Mesenchymal stem cell (in vitro differentiated cells and primary cell): ENCODE measurements around the gene MUC2.

Experiments
- DNase-seq: peaks from one replicate; pipeline ENCODE4 v3.0.0-alpha.2; 2013
- H2AFZ ChIP-seq: one replicate; pipeline ENCODE4 v1.6.1; 2013; ENCODE audit warnings: low read depth, mild to moderate bottlenecking, control low read depth, inconsistent platforms, low read length, moderate library complexity
- H2AK5ac ChIP-seq: 2 replicates; pipeline ENCODE4 v1.6.1; 2013; ENCODE audit warnings: low read length, moderate library complexity, mild to moderate bottlenecking, inconsistent platforms; ENCODE audit not compliant: severe bottlenecking
- H2BK120ac ChIP-seq: one replicate; pipeline ENCODE4 v1.6.1; 2013; ENCODE audit warnings: low read depth, mild to moderate bottlenecking, inconsistent platforms, low read length, moderate library complexity
- H2BK12ac ChIP-seq, 2 experiments: one replicate each; pipeline ENCODE4 v1.6.1; 2013; ENCODE audit warnings: inconsistent platforms in 2 of 2, low read length in 2 of 2, mild to moderate bottlenecking in 2 of 2, moderate library complexity in 2 of 2, control low read depth in 1 of 2
- H2BK15ac ChIP-seq: one replicate; pipeline ENCODE4 v1.6.1; 2013; ENCODE audit warnings: mild to moderate bottlenecking, low read depth, inconsistent platforms; ENCODE audit not compliant: poor library complexity, severe bottlenecking
- H2BK5ac ChIP-seq: 2 replicates; pipeline ENCODE4 v1.6.1; 2013; ENCODE audit warnings: low read depth, mild to moderate bottlenecking, low read length, control low read depth, inconsistent platforms; ENCODE audit not compliant: poor library complexity, severe bottlenecking
- H3K14ac ChIP-seq, 2 experiments: one replicate each; pipeline ENCODE4 v1.6.1; 2013; ENCODE audit warnings: inconsistent platforms in 2 of 2, low read length in 2 of 2, control low read depth in 1 of 2, mild to moderate bottlenecking in 1 of 2, moderate library complexity in 1 of 2
- H3K18ac ChIP-seq, 2 experiments: one replicate each; pipeline ENCODE4 v1.6.1; 2013; ENCODE audit warnings: inconsistent platforms in 2 of 2, low read length in 2 of 2, control low read depth in 1 of 2, low read depth in 1 of 2, mild to moderate bottlenecking in 1 of 2
- H3K23ac ChIP-seq, 2 experiments: one replicate each; pipeline ENCODE4 v1.6.1; 2013; ENCODE audit warnings: inconsistent platforms in 2 of 2, low read length in 2 of 2, mild to moderate bottlenecking in 2 of 2, moderate library complexity in 2 of 2, control low read depth in 1 of 2
- H3K27ac ChIP-seq: 2 replicates; pipeline ENCODE4 v1.5.1; 2013; ENCODE audit warnings: mild to moderate bottlenecking, moderate library complexity, low read length, control low read depth, inconsistent platforms; ENCODE audit not compliant: poor library complexity, severe bottlenecking
- H3K27me3 ChIP-seq, 2 experiments: 2 replicates each; pipeline versions ENCODE4 v1.6.1 to v1.7.0; 2013; ENCODE audit warnings: low read length in 2 of 2, mild to moderate bottlenecking in 2 of 2, moderate library complexity in 2 of 2, control low read depth in 1 of 2, inconsistent platforms in 1 of 2; ENCODE audit not compliant: control insufficient read depth in 1 of 2, insufficient read depth in 1 of 2
- H3K36me3 ChIP-seq, 2 experiments: 2 replicates each; pipeline versions ENCODE4 v1.6.1 to v1.7.0; 2013; ENCODE audit warnings: low read length in 2 of 2, control low read depth in 1 of 2, inconsistent platforms in 1 of 2, low read depth in 1 of 2, mild to moderate bottlenecking in 1 of 2; ENCODE audit not compliant: insufficient read depth in 2 of 2, control insufficient read depth in 1 of 2
- H3K4ac ChIP-seq, 2 experiments: one replicate each; pipeline ENCODE4 v1.6.1; 2013; ENCODE audit warnings: inconsistent platforms in 2 of 2, low read length in 2 of 2, mild to moderate bottlenecking in 2 of 2, moderate library complexity in 2 of 2, control low read depth in 1 of 2, low read depth in 1 of 2
- H3K4me1 ChIP-seq: 2 replicates; pipeline ENCODE4 v1.6.1; 2013; ENCODE audit warnings: low read depth, low read length, control low read depth; ENCODE audit not compliant: control insufficient read depth, insufficient read depth
- H3K4me2 ChIP-seq: 2 replicates; pipeline ENCODE4 v1.6.1; 2013; ENCODE audit warnings: low read length, mild to moderate bottlenecking, inconsistent platforms; ENCODE audit not compliant: poor library complexity, severe bottlenecking
- H3K4me3 ChIP-seq, 2 experiments: 2 replicates each; pipeline versions ENCODE4 v1.5.1 to v1.7.0; 2013; ENCODE audit warnings: low read length in 2 of 2, mild to moderate bottlenecking in 2 of 2, control low read depth in 1 of 2, low read depth in 1 of 2; ENCODE audit not compliant: insufficient read depth in 1 of 2
- H3K79me1 ChIP-seq: replicated peaks from 2 replicates; pipeline ENCODE4 v1.6.1; 2013; ENCODE audit warnings: mild to moderate bottlenecking, control low read depth, low read length, inconsistent platforms; ENCODE audit not compliant: poor library complexity, severe bottlenecking
- H3K9ac ChIP-seq: 2 replicates; pipeline ENCODE4 v1.7.0; 2013; ENCODE audit warnings: mild to moderate bottlenecking, low read length, moderate library complexity
- H3K9me3 ChIP-seq: 2 replicates; pipeline ENCODE4 v1.7.0; 2013; ENCODE audit warnings: mild to moderate bottlenecking, low read length; ENCODE audit not compliant: control insufficient read depth
- H4K8ac ChIP-seq: one replicate; pipeline ENCODE4 v1.6.1; 2013; ENCODE audit warnings: inconsistent platforms, mild to moderate bottlenecking, low read length, moderate library complexity
- H4K91ac ChIP-seq: one replicate; pipeline ENCODE4 v1.6.1; 2013; ENCODE audit warnings: mild to moderate bottlenecking, low read length, inconsistent platforms
- WGBS: methylation state at CpG from one replicate; pipeline ENCODE4 v1.1.7; 2013; ENCODE audit warnings: mixed read lengths; 5-methylcytosine and 5-hydroxymethylcytosine counted together

The MUC2 gene

GRCh38 chr11:1081601-1082311 lies 7.1 kb downstream of the MUC2 start:
- no peak overlapping the region for H2AFZ ChIP-seq
- H4K91ac ChIP-seq: no peak overlapping the region
- peaks cover 0 to 3% of the 10 kb centered on the region in 2 experiments for H3K36me3 ChIP-seq
- no peak overlapping the region for H3K27ac ChIP-seq
- peaks cover 4 to 15% of the 10 kb centered on the region in 2 experiments for H3K27me3 ChIP-seq
- WGBS: 90% methylated on average over 33 of the region's 33 CpGs
- H3K18ac ChIP-seq: no peak overlapping the region
- H2BK12ac ChIP-seq: no peak overlapping the region
- H3K4me3 ChIP-seq: no peak overlapping the region
- H2BK120ac ChIP-seq: no peak overlapping the region
- H3K9ac ChIP-seq: no peak overlapping the region
- DNase-seq: no peak
- no peak overlapping the region for H3K4ac ChIP-seq
- no peak overlapping the region for H4K8ac ChIP-seq
- peaks cover 1% of the 10 kb centered on the region for H3K4me1 ChIP-seq
- H3K14ac ChIP-seq: no peak overlapping the region
- H2BK15ac ChIP-seq: no peak overlapping the region
- H2BK5ac ChIP-seq: no peak overlapping the region
- no peaks in the 10 kb centered on the region for H3K79me1 ChIP-seq
- no peaks in the 10 kb centered on the region for H3K9me3 ChIP-seq
- H2AK5ac ChIP-seq: no peak overlapping the region
- H3K23ac ChIP-seq: no peak overlapping the region
- H3K4me2 ChIP-seq: no peak overlapping the region

GRCh38 chr11:1082346-1082727 lies 7.7 kb downstream of the MUC2 start:
- no peak overlapping the region for H2AFZ ChIP-seq
- peaks cover 1% of the 10 kb centered on the region for H3K4me1 ChIP-seq
- H4K91ac ChIP-seq: no peak overlapping the region
- H3K36me3 ChIP-seq: peaks cover 0 to 3% of the 10 kb centered on the region in 2 experiments
- H3K4ac ChIP-seq: no peak overlapping the region
- H2BK5ac ChIP-seq: no peak overlapping the region
- DNase-seq: no peak
- H3K18ac ChIP-seq: no peak overlapping the region
- H3K4me2 ChIP-seq: no peak overlapping the region
- H4K8ac ChIP-seq: no peak overlapping the region
- no peak overlapping the region for H3K14ac ChIP-seq
- H3K9me3 ChIP-seq: no peaks in the 10 kb centered on the region
- peaks cover 4 to 16% of the 10 kb centered on the region in 2 experiments for H3K27me3 ChIP-seq
- H2BK120ac ChIP-seq: no peak overlapping the region
- H3K4me3 ChIP-seq: no peak overlapping the region
- WGBS: 85% methylated on average over 14 of the region's 14 CpGs
- H2BK15ac ChIP-seq: no peak overlapping the region
- no peak overlapping the region for H2BK12ac ChIP-seq
- H3K79me1 ChIP-seq: no peaks in the 10 kb centered on the region
- H2AK5ac ChIP-seq: no peak overlapping the region
- H3K23ac ChIP-seq: no peak overlapping the region
- no peak overlapping the region for H3K9ac ChIP-seq
- no peak overlapping the region for H3K27ac ChIP-seq

- H3K14ac ChIP-seq: no peak overlapping the region
- H4K91ac ChIP-seq: no peak overlapping the region
- no peak overlapping the region for H2AK5ac ChIP-seq
- H3K18ac ChIP-seq: no peak overlapping the region
- H3K4me1 ChIP-seq: peaks cover 1% of the 10 kb centered on the region
- H3K9me3 ChIP-seq: no peaks in the 10 kb centered on the region
- H3K4me3 ChIP-seq: no peak overlapping the region
- no peak overlapping the region for H2BK120ac ChIP-seq
- WGBS: 73% methylated on average over 31 of the region's 33 CpGs
- no peak overlapping the region for H3K4me2 ChIP-seq
- no peak for DNase-seq
- no peak overlapping the region for H3K27ac ChIP-seq
- no peak overlapping the region for H3K23ac ChIP-seq
- H3K27me3 ChIP-seq: peaks cover 4 to 16% of the 10 kb centered on the region in 2 experiments
- H3K36me3 ChIP-seq: peaks cover 0 to 3% of the 10 kb centered on the region in 2 experiments
- H2BK15ac ChIP-seq: no peak overlapping the region
- H4K8ac ChIP-seq: no peak overlapping the region
- no peak overlapping the region for H2AFZ ChIP-seq
- no peak overlapping the region for H2BK5ac ChIP-seq
- no peak overlapping the region for H3K9ac ChIP-seq
- no peak overlapping the region for H2BK12ac ChIP-seq
- H3K79me1 ChIP-seq: no peaks in the 10 kb centered on the region
- H3K4ac ChIP-seq: no peak overlapping the region
Observed at GRCh38 chr11:1082728-1083620, 8.3 kb downstream of the MUC2 start.
